ENCODE measurements around the gene PUS7L.
"Not testable (repeated sequence)": the region's sequence is repeated elsewhere in the genome, so short reads cannot be mapped to it uniquely, and the experiment has no call there.

The PUS7L gene

GRCh38 chr12:43749016-43749415, 9.6 kb downstream of the PUS7L start:
- DNase-seq: no peak

GRCh38 chr12:43744826-43745225, 13.8 kb downstream of the PUS7L start:
- no peak for DNase-seq

- no peak for DNase-seq
Observed at GRCh38 chr12:43742106-43742505, 16.5 kb downstream of the PUS7L start.

- no peak for DNase-seq
Observed at GRCh38 chr12:43740511-43741100, 18.0 kb downstream of the PUS7L start.

GRCh38 chr12:43737646-43738045, 20.9 kb downstream of the PUS7L start:
- DNase-seq: no peak

- no peak for DNase-seq
Observed at GRCh38 chr12:43736927-43737440, 21.6 kb downstream of the PUS7L start.

- no peak for DNase-seq
Observed at GRCh38 chr12:43733687-43734086, 24.9 kb downstream of the PUS7L start.

GRCh38 chr12:43730283-43730682, 28.3 kb downstream of the PUS7L start:
- DNase-seq: peak in 1 of 2 donors; percentile 3

GRCh38 chr12:43728698-43729097, 29.9 kb downstream of the PUS7L start:
- no peak for DNase-seq

GRCh38 chr12:43728117-43728516, 30.5 kb downstream of the PUS7L start:
- peak in 1 of 2 donors; percentile 5 for DNase-seq

GRCh38 chr12:43723134-43723533, 35.5 kb downstream of the PUS7L start:
- DNase-seq: no peak

GRCh38 chr12:43722621-43723020, 36.0 kb downstream of the PUS7L start:
- no peak for DNase-seq

- DNase-seq: no peak
Observed at GRCh38 chr12:43711348-43711747, 47.2 kb downstream of the PUS7L start.

GRCh38 chr12:43703772-43704171, 54.8 kb downstream of the PUS7L start:
- not testable (repeated sequence) for DNase-seq

GRCh38 chr12:43701194-43701593, 57.4 kb downstream of the PUS7L start:
- DNase-seq: not testable (repeated sequence)

- no peak for DNase-seq
Observed at GRCh38 chr12:43696154-43696553, 62.4 kb downstream of the PUS7L start.

- no peak for DNase-seq
Observed at GRCh38 chr12:43694879-43695278, 63.7 kb downstream of the PUS7L start.

GRCh38 chr12:43692064-43692463, 66.5 kb downstream of the PUS7L start:
- DNase-seq: no peak

GRCh38 chr12:43685491-43685890, 73.1 kb downstream of the PUS7L start:
- not testable (repeated sequence) for DNase-seq

- DNase-seq: peak in 1 of 2 donors; percentile 22
Observed at GRCh38 chr12:43676183-43676813, 82.3 kb downstream of the PUS7L start.

- DNase-seq: no peak
Observed at GRCh38 chr12:43675048-43675904, 83.3 kb downstream of the PUS7L start.

- DNase-seq: no peak
Observed at GRCh38 chr12:43669373-43669772, 89.2 kb downstream of the PUS7L start.
